ENCODE results near the gene HOMER1. TPM values are rescaled to one million over a fixed set of nuclear protein-coding genes. Genes with fewer than 3 reads are reported as not detected.

HOMER1 gene
- total RNA-seq, 2 experiments from 2014 or later = 11.4 to 13.7 TPM

- DNase-seq (no peak), ATAC-seq (no peak)
- H3K36me3 Mint-ChIP-seq (ENCODE audit: low read depth) = peaks cover 2% of the 10 kb centered on the region
- no peak overlapping the region for H3K27ac Mint-ChIP-seq
- H3K9me3 Mint-ChIP-seq = no peaks in the 10 kb centered on the region
- no peak overlapping the region for H3K4me3 Mint-ChIP-seq
- intact Hi-C loops (cut with micrococcal nuclease) = no loop called here
- H3K4me1 Mint-ChIP-seq (ENCODE audit: low read depth) = peaks cover 36% of the 10 kb centered on the region
- no peak for TF ChIP-seq CTCF (IDR thresholded peaks at IDR 0.05)
- CTCF ChIA-PET = no interaction called here
- H3K27me3 Mint-ChIP-seq = peaks cover 11% of the 10 kb centered on the region
- POLR2A ChIA-PET = interaction anchor here (1.1 kb wide), 1 partner anchor 8 kb away, joined by 3 read pairs; no protein-coding TSS in a partner anchor
Measured at GRCh38 chr5:79507251-79508205, 6.4 kb downstream of the HOMER1 start.

GRCh38 chr5:79505138-79505537 is 8.8 kb downstream of the HOMER1 start:
- Mint-ChIP-seq H3K9me3 (no peaks in the 10 kb centered on the region), H3K4me1 (ENCODE audit: low read depth) (peaks cover 21% of the 10 kb centered on the region), H3K27me3 (no peaks in the 10 kb centered on the region), H3K36me3 (ENCODE audit: low read depth) (no peaks in the 10 kb centered on the region), H3K4me3 (no peak overlapping the region), H3K27ac (no peak overlapping the region)
- DNase-seq (no peak), ATAC-seq (no peak)
- intact Hi-C loops (cut with micrococcal nuclease) = no loop called here
- TF ChIP-seq CTCF (IDR thresholded peaks at IDR 0.05) = no peak
- ChIA-PET CTCF (no interaction called here), POLR2A (no interaction called here)

- ATAC-seq (no peak), DNase-seq (no peak)
- Mint-ChIP-seq H3K27ac (no peak overlapping the region), H3K4me1 (ENCODE audit: low read depth) (peaks cover 16% of the 10 kb centered on the region), H3K9me3 (no peaks in the 10 kb centered on the region), H3K4me3 (no peak overlapping the region), H3K27me3 (no peaks in the 10 kb centered on the region), H3K36me3 (ENCODE audit: low read depth) (no peaks in the 10 kb centered on the region)
- POLR2A ChIA-PET = no interaction called here
- CTCF ChIA-PET = no interaction called here
- intact Hi-C loops (cut with micrococcal nuclease) = no loop called here
- no peak for TF ChIP-seq CTCF (IDR thresholded peaks at IDR 0.05)
Measured at GRCh38 chr5:79503794-79504495, 10.0 kb downstream of the HOMER1 start.

- DNase-seq (no peak), ATAC-seq (no peak)
- H3K27ac Mint-ChIP-seq = no peak overlapping the region
- ChIA-PET POLR2A (interaction anchor here (0.7 kb wide), 1 partner anchor 9 kb away, joined by 3 read pairs; no protein-coding TSS in a partner anchor), CTCF (interaction anchor here (1.2 kb wide), 1 partner anchor 358 kb away, joined by 6 read pairs; no protein-coding TSS in a partner anchor)
- no peak for TF ChIP-seq CTCF (IDR thresholded peaks at IDR 0.05)
- intact Hi-C loops (cut with micrococcal nuclease) = no loop called here
- no peaks in the 10 kb centered on the region for H3K36me3 Mint-ChIP-seq (ENCODE audit: low read depth)
- no peak overlapping the region for H3K4me3 Mint-ChIP-seq
- peaks cover 7% of the 10 kb centered on the region for H3K4me1 Mint-ChIP-seq (ENCODE audit: low read depth)
- no peaks in the 10 kb centered on the region for H3K9me3 Mint-ChIP-seq
- no peaks in the 10 kb centered on the region for H3K27me3 Mint-ChIP-seq
Measured at GRCh38 chr5:79499640-79500273, 14.2 kb downstream of the HOMER1 start.

All from activated CD8-positive, alpha-beta T cell treated with anti-CD3 and anti-CD28 coated beads for 36 hours (primary cell).